ENCODE results near the gene DNAJB2. TPM values are rescaled to one million over a fixed set of nuclear protein-coding genes. Genes with fewer than 3 reads are reported as not detected.

Gene DNAJB2
- total and polyA plus RNA-seq, 2 donors (not counting 3 experiments of a cell fraction or from before 2014, with no cell fraction given), result 30.4 to 35.0 TPM

- peaks cover 0 to 6% of the 10 kb centered on the region in 2 experiments for H3K36me3 ChIP-seq (ENCODE audit: control insufficient read depth in 2 of 2, extremely low read depth in 1 of 2, insufficient read depth in 2 of 2, low read length in 2 of 2)
- peak overlapping the region; percentile 37 for H3K4me2 ChIP-seq (ENCODE audit: insufficient read depth, low read length)
- no peak for TF ChIP-seq FOS (IDR thresholded peaks at IDR 0.05; ENCODE audit: borderline replicate concordance, insufficient read depth, low read length)
- TF ChIP-seq, protein P1, sequence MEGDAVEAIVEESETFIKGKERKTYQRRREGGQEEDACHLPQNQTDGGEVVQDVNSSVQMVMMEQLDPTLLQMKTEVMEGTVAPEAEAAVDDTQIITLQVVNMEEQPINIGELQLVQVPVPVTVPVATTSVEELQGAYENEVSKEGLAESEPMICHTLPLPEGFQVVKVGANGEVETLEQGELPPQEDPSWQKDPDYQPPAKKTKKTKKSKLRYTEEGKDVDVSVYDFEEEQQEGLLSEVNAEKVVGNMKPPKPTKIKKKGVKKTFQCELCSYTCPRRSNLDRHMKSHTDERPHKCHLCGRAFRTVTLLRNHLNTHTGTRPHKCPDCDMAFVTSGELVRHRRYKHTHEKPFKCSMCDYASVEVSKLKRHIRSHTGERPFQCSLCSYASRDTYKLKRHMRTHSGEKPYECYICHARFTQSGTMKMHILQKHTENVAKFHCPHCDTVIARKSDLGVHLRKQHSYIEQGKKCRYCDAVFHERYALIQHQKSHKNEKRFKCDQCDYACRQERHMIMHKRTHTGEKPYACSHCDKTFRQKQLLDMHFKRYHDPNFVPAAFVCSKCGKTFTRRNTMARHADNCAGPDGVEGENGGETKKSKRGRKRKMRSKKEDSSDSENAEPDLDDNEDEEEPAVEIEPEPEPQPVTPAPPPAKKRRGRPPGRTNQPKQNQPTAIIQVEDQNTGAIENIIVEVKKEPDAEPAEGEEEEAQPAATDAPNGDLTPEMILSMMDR (IDR thresholded peaks at IDR 0.05; ENCODE audit: extremely low read depth in 1 of 2, insufficient read depth in 1 of 2, low read depth in 1 of 2, low read length in 2 of 2), result peak; percentile 98
- H3K9ac ChIP-seq (replicated peaks; ENCODE audit: extremely low read depth, insufficient read depth, low read length), result peak overlapping the region; percentile 60
- H3K27ac ChIP-seq (ENCODE audit: insufficient read depth, low read depth, low read length), result peak overlapping the region; percentile 81
- no peak overlapping the region for H3K4me3 ChIP-seq (replicated peaks in 1 of 3; ENCODE audit: insufficient read depth in 1 of 3, low read depth in 1 of 3, low read length in 3 of 3)
- no peaks in the 10 kb centered on the region for H3K9me3 ChIP-seq (replicated peaks; ENCODE audit: control insufficient read depth, insufficient read depth, low read length)
- peak overlapping the region; percentile 79 for H2AFZ ChIP-seq (ENCODE audit: low read depth, low read length)
- intact Hi-C loops (cut with micrococcal nuclease), result loop anchor here (1.0 to 5.0 kb wide), 2 partner anchors 49 to 109 kb away; partner anchors contain the start of genes ANKZF1, ATG9A and DNPEP
- H3K4me1 ChIP-seq (ENCODE audit: control insufficient read depth, extremely low read depth, insufficient read depth, low read length), result peaks cover 17% of the 10 kb centered on the region
- POLR2A ChIA-PET, result interaction anchor here (0.6 to 1.1 kb wide), 2 partner anchors 23 to 26 kb away, joined by 3 to 4 read pairs; no protein-coding TSS in a partner anchor
- no peaks in the 10 kb centered on the region for H3K9me1 ChIP-seq (replicated peaks; ENCODE audit: control insufficient read depth, extremely low read depth, insufficient read depth, low read length)
- FAIRE-seq (peak; percentile 96), DNase-seq (ENCODE audit: low read depth, low spot score) (peak; percentile 75)
- CTCF ChIA-PET, result interaction anchor here (0.6 to 12.6 kb wide), 16 partner anchors 11 to 298 kb away, joined by 3 to 253 read pairs (median 4); partner anchors contain the start of genes ABCB6, ANKZF1, ATG9A and CNPPD1
- no peaks in the 10 kb centered on the region for H3K27me3 ChIP-seq (ENCODE audit: control insufficient read depth in 2 of 2, insufficient read depth in 2 of 2, low read length in 2 of 2)
- dilution Hi-C loops (cut with MboI; ENCODE audit: extremely low pct_ligation_motif_present, low sequenced_read_pairs), result no loop called here
- no peaks in the 10 kb centered on the region for H3K79me2 ChIP-seq (ENCODE audit: control insufficient read depth, insufficient read depth, low read length)
- H4K20me1 ChIP-seq (replicated peaks; ENCODE audit: control insufficient read depth, extremely low read depth, insufficient read depth, low read length), result no peaks in the 10 kb centered on the region
- no TSS peak for BruUV-seq (replicated peaks)
These were observed 1.2 kb upstream of the DNAJB2 start for GRCh38 chr2:219277703-219278654.

Data from endothelial cell of umbilical vein (primary cell).